ENCODE results near the gene S100A12.

The S100A12 gene

DNA sequence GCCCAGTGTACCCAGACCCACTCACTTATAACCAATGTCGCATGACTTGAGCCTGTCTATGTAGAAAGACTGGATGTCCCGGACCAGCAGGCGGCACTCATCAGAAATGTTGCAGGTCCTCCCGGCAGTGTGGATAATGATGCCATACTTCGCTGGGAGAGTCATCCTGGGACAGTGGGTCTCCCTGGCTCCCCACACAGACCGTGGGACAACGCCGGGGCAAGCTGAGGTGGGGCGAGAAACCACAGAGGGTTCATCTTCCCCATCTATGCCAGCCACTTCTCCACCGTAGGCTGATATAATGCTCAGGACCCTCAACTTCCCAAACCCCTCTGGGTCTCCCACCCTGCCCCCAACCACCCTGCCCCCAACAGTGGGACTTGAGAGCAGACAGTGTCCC is 35.1 kb downstream of the S100A12 start:
- no peak for DNase-seq (ENCODE audit: low read depth)
- TF ChIP-seq, protein P1, sequence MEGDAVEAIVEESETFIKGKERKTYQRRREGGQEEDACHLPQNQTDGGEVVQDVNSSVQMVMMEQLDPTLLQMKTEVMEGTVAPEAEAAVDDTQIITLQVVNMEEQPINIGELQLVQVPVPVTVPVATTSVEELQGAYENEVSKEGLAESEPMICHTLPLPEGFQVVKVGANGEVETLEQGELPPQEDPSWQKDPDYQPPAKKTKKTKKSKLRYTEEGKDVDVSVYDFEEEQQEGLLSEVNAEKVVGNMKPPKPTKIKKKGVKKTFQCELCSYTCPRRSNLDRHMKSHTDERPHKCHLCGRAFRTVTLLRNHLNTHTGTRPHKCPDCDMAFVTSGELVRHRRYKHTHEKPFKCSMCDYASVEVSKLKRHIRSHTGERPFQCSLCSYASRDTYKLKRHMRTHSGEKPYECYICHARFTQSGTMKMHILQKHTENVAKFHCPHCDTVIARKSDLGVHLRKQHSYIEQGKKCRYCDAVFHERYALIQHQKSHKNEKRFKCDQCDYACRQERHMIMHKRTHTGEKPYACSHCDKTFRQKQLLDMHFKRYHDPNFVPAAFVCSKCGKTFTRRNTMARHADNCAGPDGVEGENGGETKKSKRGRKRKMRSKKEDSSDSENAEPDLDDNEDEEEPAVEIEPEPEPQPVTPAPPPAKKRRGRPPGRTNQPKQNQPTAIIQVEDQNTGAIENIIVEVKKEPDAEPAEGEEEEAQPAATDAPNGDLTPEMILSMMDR (IDR thresholded peaks at IDR 0.05; ENCODE audit: control insufficient read depth, insufficient read depth, low read depth, low read length, missing control alignments), result no peak
- no peak overlapping the region for H3K4me3 ChIP-seq (ENCODE audit: control insufficient read depth, low read depth, low read length)

GRCh38 chr1:153339802-153340201 is 35.6 kb downstream of the S100A12 start:
- no peak overlapping the region for H3K4me3 ChIP-seq (ENCODE audit: control insufficient read depth, low read depth, low read length)
- no peak for DNase-seq (ENCODE audit: low read depth)
- TF ChIP-seq, protein P1 (IDR thresholded peaks at IDR 0.05; ENCODE audit: control insufficient read depth, insufficient read depth, low read depth, low read length, missing control alignments), result no peak

DNA sequence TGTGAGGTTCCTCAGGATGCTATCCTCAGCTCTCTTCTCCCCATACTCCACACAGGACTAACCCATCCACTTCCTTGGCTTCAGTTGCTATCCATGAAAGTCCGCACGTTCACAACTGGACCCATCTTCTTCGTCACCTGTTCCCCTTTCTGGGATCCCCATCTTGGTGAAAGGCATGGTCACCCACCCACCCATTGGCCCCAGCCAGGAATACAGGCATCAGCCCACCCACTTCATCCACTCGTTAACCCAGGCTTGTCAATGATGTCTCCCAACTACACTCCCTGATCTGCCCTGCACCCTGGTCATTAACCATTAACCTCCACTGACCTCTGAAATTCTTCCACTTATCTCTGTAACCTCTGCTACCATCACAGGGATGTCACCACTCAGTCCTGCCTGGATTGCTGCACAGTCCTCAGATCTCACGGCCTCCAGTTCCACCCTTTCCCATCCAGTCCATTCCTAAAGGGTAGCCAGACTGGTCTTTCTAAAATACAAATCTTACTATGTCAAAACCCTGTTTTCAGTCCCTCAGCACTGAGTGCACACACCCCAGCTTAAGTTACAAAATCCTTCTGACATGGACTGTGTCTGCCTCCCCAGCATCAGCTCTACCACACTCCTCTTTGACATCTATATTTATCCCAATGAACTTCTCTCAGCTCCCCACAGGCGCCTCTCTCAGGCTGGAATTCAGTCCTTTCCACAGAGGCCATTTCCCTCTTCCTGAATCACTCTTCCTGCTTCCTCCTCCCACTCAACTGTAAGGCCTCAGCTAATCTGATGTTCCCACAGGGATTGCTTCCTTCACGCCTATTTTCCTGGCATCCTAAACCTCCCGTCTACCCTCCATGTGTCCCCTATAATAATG is 37.2 kb downstream of the S100A12 start:
- H3K4me3 ChIP-seq (ENCODE audit: control insufficient read depth, low read depth, low read length), result no peak overlapping the region
- TF ChIP-seq, protein P1 (IDR thresholded peaks at IDR 0.05; ENCODE audit: control insufficient read depth, insufficient read depth, low read depth, low read length, missing control alignments), result no peak
- DNase-seq (ENCODE audit: low read depth), result no peak

DNA sequence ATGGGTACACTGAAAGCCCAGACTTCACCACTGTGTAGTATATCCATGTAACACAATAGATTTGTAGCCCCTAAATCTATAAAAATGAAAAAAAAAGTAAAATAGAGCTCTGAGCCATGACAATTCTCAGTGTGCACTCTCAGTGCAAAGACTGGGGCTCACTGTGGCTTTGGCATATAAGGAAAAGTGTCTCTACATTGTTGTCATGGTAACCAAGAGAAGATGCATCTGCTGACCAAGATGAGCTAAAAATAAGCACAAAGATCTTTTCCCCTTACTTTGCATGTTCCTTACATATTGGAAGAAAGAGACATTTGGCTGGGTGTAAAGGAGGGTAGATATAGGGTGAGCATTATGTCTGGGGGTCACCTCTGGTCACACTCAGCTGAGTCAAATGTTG is 38.8 kb downstream of the S100A12 start:
- no peak for DNase-seq (ENCODE audit: low read depth)
- H3K4me3 ChIP-seq (ENCODE audit: control insufficient read depth, low read depth, low read length), result no peak overlapping the region
- TF ChIP-seq, protein P1 (IDR thresholded peaks at IDR 0.05; ENCODE audit: control insufficient read depth, insufficient read depth, low read depth, low read length, missing control alignments), result no peak

- TF ChIP-seq, protein P1 (IDR thresholded peaks at IDR 0.05; ENCODE audit: control insufficient read depth, insufficient read depth, low read depth, low read length, missing control alignments), result no peak
- no peak overlapping the region for H3K4me3 ChIP-seq (ENCODE audit: control insufficient read depth, low read depth, low read length)
- no peak for DNase-seq (ENCODE audit: low read depth)
These were observed 41.5 kb downstream of the S100A12 start for GRCh38 chr1:153333902-153334301.

GRCh38 chr1:153324912-153325311 is 50.5 kb downstream of the S100A12 start:
- TF ChIP-seq, protein P1 (IDR thresholded peaks at IDR 0.05; ENCODE audit: control insufficient read depth, insufficient read depth, low read depth, low read length, missing control alignments), result no peak
- no peak overlapping the region for H3K4me3 ChIP-seq (ENCODE audit: control insufficient read depth, low read depth, low read length)
- no peak for DNase-seq (ENCODE audit: low read depth)

Data from AG09309 (cell line).